Measurements from ENCODE around the gene CEMIP2.

Gene CEMIP2

DNA sequence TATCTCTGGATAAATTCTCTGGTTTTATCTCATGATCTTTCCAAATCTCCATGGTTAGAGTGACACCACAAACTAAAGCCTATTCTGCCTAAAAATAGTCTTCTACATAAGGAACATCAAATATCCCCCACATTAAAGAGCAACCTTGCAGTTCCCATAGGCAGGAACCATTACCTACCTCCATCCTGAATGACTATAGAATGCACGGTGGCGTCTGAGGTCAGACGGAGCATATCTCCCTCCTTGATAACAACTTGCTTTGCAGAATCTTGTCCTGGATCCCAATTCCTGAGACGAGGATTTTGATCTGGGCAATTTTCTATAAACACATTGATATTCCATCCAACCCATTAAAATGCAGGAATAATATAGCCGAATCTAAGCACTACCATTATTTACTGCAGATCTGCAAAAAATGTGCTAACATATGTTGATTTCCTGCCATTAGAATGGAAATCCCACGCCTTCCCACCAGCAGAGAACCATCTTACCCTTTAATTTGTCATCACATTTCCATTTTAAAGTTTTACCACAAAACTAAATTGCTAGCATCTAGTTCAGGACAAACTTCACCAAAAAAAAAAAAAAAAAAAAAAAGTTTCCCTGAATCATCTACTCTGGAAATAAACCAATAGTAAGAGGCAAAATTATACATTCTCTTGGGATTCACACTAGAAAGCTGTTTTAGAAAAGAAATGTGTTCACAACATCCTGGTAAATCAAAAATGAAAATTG lies 22.1 kb downstream of the CEMIP2 start:
- DNase-seq (ENCODE audit: low spot score): no peak

DNA sequence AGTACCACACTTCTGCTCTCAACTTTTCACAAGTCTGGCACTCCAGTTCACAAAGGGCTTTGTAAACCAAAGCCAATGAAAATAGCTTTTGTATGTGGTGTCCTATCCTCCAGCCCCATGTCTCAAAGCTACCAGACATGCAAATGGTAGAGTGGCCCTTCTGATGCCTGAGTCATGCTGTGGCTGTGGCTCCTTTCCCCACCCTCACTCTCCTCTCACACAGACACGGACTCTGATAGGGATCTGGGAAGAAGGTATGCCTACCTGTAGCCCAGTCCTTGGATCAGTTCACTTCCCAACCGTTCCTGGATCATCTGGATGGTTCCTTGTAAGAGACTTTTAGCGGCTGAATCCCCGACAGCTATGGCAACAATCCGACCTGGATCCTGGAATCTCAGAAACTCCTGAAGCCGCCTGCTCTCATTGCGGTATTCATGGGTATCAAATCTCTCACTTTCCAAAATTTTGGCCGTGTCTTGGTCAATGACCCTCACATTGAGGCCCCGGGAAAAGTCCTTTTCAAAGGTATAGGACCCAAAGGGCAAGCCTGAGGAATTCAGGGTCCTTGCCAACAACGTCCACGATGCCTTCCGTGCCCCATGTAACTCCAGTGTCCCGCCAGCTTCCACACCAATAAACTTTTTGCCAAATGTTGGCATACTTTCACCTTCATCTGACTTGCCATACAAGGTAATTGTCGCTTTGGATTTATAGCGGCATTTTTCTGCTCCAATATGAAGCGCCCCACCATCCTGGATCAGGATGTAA lies 23.4 kb downstream of the CEMIP2 start:
- no peak for DNase-seq (ENCODE audit: low spot score)

DNA sequence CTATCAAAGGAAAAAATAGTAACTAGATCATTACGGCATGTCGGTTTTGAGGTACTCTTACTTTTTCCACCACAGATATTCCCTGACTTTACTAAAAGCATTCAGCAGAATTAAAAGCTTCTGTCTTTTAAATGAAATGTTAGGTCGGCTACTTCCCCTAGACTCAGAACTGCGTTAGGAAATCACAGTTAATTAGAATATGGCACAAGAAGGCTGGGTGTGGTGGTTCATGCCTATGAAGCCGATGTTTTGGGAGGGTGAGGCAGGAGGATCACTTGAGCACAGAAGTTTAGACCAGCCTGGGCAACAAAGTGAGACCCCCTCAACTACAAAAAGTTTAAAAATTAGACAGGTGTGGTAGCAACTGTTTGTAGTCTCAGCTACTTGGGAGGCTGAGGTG lies 24.4 kb downstream of the CEMIP2 start:
- DNase-seq (ENCODE audit: low spot score): no peak

- DNase-seq (ENCODE audit: low spot score): no peak
These were observed 25.1 kb downstream of the CEMIP2 start for GRCh38 chr9:71743217-71743705.

DNA sequence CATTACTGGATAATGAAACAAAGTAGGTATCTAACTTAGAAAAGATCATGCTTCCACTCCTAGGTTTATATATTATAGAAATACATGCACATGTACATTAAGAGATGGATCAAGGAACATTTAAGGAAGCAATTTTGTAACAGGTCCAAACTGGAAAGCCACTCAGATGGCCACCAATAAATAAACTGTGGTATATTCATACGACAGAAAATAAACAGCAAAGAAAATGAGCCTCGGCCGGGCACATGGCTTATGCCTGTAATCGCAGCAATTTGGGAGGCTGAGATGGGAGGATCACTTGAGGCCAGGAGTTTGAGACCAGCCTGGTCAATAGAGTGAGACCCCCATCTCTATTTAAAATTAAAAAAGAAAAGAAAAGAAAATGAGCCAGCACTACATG lies 25.6 kb downstream of the CEMIP2 start:
- no peak for DNase-seq (ENCODE audit: low spot score)

DNA sequence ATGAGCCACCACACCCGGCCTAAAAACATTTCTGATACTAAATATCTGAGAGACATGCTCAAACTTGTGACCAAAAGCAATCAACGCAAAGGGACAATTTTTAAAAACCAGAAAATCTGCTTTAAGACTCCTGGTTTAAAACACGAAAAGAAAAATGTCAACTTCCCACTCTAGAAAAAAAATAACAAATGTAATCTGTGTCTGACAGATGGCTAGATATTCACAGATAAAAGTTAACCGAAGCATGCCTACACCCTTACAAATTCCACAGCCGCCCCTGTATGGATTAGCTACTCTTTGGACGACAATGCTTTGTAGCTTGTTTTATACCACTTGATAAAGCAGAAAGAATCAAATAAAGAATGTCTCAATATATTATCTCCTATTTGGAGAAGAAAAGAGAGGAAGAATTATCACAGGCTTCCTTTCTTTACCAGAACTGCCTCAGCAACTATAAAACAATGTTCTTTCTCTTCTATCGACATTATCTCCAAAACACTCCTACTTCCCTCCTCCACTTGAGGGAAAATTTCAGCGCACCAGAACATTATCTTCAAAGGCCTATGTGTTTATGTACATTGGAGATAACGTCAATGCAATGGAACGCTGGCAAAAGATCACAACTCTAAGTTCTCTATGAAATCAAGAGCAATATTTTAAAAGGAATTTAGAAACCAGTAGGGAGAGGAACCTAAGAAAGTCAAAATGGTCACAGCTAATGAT lies 26.2 kb downstream of the CEMIP2 start:
- no peak for DNase-seq (ENCODE audit: low spot score)

GRCh38 chr9:71740199-71740598 lies 28.1 kb downstream of the CEMIP2 start:
- DNase-seq (ENCODE audit: low spot score): no peak

GRCh38 chr9:71737455-71737854 lies 30.9 kb downstream of the CEMIP2 start:
- no peak for DNase-seq (ENCODE audit: low spot score)

DNA sequence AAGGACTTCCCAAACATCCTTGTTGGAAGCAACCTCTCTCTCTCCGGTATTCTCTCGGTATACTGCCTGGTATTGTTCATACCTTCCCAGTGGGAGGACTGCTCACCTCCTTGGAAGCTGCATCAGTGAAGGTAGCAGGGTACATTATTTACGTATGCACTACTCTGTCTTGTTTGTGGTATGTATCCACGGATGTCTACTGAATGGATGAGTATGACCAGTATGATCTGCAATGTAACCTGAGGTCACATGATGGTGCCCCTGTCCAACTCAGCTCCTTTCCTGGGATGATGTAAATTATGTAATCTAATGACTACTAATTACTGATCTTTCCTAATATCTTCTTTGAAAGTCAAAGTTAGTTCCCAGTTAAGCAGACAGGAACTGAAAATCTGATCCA lies 32.1 kb downstream of the CEMIP2 start:
- no peak for DNase-seq (ENCODE audit: low spot score)

DNA sequence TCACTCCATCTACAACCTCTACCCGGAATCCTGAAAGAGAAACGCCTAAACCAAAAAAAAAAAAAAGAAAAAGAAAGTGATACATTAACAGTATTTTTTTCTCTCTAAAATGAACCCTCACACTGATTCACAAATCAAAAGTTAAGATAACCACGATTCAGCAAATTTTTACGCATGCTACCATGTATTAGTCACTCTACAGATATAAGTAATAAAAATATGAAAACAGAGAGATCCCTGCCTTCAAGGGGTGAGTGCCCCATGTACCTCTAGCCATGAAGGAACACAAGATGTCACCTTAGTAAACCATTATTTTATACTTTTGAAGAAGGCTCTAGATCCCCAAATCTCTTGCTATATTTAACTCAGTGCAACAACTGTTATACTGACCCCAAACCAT lies 33.4 kb downstream of the CEMIP2 start:
- DNase-seq (ENCODE audit: low spot score): no peak

- no peak for DNase-seq (ENCODE audit: low spot score)
These were observed 35.1 kb downstream of the CEMIP2 start for GRCh38 chr9:71733176-71733575.

DNA sequence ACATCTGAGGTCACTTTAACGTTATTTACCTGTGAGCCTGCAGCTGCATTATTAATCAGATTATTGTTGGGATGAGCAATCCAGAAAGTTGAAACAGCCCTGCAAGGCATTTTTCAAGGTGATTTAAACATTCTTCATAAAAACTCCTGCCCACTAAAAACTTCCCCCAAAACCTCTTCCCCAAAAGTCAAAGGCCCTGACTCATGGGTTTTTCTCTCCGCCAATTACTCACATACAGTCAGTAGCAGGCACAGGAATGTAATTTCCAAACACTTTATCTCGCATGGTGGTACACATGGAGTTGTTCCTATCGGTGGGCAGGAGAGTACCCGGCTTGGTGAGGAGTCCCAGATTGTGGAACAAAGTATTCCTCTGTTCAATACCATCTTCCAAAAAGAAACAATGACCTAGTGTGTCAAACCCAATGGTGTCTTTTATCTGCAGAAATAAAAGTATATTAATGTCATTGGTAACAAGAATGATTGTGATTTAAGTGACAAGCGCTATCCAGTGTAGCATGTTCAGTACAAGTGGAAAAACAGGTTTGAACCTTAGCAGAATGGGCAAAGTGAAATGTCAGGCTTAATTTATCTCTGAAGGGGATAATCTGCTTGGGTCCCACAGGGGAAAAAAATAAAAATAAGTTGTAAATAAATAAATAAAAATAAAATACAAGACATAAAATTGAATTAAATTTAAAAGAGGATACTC lies 38.3 kb downstream of the CEMIP2 start:
- DNase-seq (ENCODE audit: low spot score): no peak

DNA sequence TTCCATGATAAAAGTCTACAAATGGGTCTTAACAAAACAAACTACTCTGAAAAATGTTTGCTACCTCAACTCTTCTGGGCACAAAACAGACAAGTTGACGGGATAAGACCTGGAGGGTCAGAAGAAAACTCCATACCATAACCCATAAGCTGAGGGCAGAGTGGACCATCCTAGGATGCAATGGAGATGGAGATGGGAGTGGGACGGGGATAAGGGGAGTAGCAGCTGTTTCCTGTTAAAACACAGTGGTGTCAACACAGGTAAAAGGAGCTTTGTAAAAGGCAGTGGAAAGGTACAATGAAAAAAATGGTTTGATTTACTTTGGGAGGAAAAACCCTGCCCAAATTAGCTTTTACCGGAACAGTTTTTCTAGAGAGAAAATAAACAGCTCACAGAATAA lies 41.6 kb downstream of the CEMIP2 start:
- no peak for DNase-seq (ENCODE audit: low spot score)

- no peak for DNase-seq (ENCODE audit: low spot score)
These were observed 42.5 kb downstream of the CEMIP2 start for GRCh38 chr9:71725590-71726338.

DNA sequence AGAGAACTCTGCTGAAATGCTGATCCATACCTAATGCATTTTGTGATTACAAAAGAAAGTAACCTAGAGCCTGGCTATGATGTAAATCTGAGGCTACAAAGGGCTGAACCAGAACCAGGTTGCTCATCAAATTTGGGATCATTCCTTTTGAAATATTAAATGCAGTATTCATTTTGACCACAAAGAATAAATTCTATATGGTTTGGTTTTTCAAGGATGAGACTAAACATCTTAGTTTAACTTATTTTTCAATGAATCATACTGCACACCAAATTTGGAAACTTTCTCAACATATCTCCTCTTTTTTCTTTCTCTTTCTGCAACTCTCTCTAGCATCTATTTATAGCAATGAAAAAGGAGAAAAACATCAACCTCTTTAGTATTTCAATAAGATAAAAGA lies 46.5 kb downstream of the CEMIP2 start:
- DNase-seq (ENCODE audit: low spot score): no peak

DNA sequence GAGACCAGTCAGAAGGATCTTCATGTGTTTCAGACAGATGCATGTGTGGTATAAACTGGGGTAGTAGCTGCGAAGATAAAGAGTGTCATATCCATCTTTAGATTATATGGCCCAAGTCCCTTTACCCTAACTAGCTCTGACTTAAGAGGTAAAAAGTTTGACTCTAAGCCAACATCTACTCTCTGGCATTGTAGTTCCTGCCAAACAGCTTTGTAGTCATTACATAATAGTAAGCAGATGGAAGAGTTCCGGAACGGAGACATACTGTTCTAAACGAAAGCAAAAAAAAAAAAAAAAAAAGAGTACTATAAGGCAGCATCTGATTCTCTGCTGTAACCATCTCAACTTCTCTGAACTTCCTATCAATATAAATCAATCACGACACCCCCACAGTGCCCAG lies 48.8 kb downstream of the CEMIP2 start:
- DNase-seq (ENCODE audit: low spot score): no peak

- no peak for DNase-seq (ENCODE audit: low spot score)
These were observed 49.2 kb downstream of the CEMIP2 start for GRCh38 chr9:71719088-71719487.

DNA sequence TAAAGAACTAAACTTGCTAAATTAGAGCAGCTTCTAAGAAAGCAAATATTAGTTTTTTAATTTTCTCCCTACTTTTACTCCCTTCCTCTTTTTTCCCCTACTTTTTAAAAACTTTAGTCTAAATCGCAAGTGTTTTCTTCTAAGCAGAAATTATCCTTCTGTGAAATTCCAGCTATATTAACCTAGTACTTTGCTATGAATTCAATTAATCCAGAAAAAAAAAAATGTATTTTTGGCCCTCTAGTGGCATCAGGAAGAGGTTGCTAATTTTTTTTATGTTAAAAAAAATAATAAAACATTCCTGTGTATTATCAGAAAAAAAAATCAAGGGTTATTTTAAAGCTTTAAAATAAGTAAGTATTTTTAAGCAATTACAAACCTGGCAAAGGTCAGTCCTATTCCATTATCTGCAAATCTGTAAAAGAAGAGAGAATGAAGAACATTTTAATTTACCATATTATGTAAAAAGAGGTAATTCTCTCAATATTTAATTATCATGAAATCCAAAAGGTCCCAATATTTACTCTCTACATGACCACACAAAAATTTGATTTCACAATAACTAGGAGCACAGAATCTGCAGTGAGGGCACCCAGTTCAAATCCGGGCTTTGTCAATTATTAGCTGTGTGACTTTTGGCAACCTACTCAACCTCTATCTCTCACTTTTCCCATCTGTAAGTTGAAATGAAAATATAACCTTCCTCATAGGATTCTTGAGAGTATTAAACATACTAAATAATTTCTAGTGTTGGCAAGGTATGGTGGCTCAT lies 52.0 kb downstream of the CEMIP2 start:
- no peak for DNase-seq (ENCODE audit: low spot score)

GRCh38 chr9:71710856-71711255 lies 57.5 kb downstream of the CEMIP2 start:
- DNase-seq (ENCODE audit: low spot score): no peak

DNA sequence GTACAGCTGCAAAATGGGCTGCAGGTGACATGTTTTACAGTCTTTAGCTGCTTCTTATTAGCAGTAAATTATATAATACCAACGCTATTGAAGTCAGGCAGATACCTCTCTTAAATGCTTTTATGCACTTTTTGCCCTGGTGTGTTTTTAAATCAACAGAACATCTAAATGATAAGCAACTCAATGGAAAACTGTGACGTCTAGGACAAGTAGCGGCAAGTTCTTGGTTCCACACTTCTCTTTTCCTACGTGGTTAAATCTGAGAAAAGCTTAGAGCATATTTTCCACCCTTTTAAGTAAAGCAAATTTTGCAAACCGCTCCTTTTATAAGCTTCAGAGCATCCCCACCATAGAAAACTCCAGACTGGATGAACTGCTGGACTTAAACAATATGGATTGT lies 58.1 kb downstream of the CEMIP2 start:
- DNase-seq (ENCODE audit: low spot score): no peak

GRCh38 chr9:71709384-71709783 lies 58.9 kb downstream of the CEMIP2 start:
- no peak for DNase-seq (ENCODE audit: low spot score)

Measured in D341Med (cell line).